HepG2 (cell line): ENCODE results near the gene PGP. TPM values are rescaled to one million over a fixed set of nuclear protein-coding genes. Genes with fewer than 3 reads are reported as not detected.

ENCODE experiments used
- AGO2 ChIP-seq: fragments of 200-400 bp; formaldehyde crosslinking; optimal IDR thresholded peaks from 2 replicates; pipeline ENCODE3; 2017; ENCODE audit warnings: mild to moderate bottlenecking, low read depth, low read length, moderate library complexity
- BCL6 ChIP-seq: IDR thresholded peaks from 2 replicates; pipeline ENCODE4 v1.6.1; 2016; ENCODE audit warnings: missing genetic modification reagents, missing compliant biosample characterization
- CREB3 ChIP-seq: sonication (generic); formaldehyde crosslinking; IDR thresholded peaks from 2 replicates; pipeline ENCODE4 v1.5.0; 2020; ENCODE audit warnings: missing genetic modification reagents
- DMAP1 ChIP-seq: IDR thresholded peaks from 2 replicates; pipeline ENCODE4 v1.6.1; 2016
- KMT2B ChIP-seq: IDR thresholded peaks from 2 replicates; pipeline ENCODE4 v1.6.1; 2016; ENCODE audit warnings: missing genetic modification reagents, missing compliant biosample characterization
- PHB2 ChIP-seq: fragments of 450-650 bp; IDR thresholded peaks from 2 replicates; pipeline ENCODE4 v1.6.1; 2018; ENCODE audit not compliant: partially characterized antibody
- RAD21 ChIP-seq: fragments of 450-650 bp; formaldehyde crosslinking; IDR thresholded peaks from 2 replicates; pipeline ENCODE4 v1.5.0; 2020; ENCODE audit warnings: mild to moderate bottlenecking
- RAD51 ChIP-seq: fragments of 450-650 bp; IDR thresholded peaks from 2 replicates; pipeline ENCODE4 v1.6.1; 2016; ENCODE audit warnings: borderline replicate concordance
- RNF219 ChIP-seq: sonication (generic); formaldehyde crosslinking; IDR thresholded peaks from 2 replicates; pipeline ENCODE4 v1.5.0; 2020; ENCODE audit warnings: mild to moderate bottlenecking, missing genetic modification reagents
- SMAD3 ChIP-seq: sonication (generic); formaldehyde crosslinking; IDR thresholded peaks from 2 replicates; pipeline ENCODE4 v1.4.0; 2020; ENCODE audit warnings: missing genetic modification reagents
- TFDP1 ChIP-seq: IDR thresholded peaks from 2 replicates; pipeline ENCODE4 v1.6.1; 2016; ENCODE audit warnings: missing compliant biosample characterization, missing genetic modification reagents, borderline replicate concordance
- YEATS2 ChIP-seq: sonication (generic); formaldehyde crosslinking; IDR thresholded peaks from 2 replicates; pipeline ENCODE4 v1.4.0; 2020; ENCODE audit warnings: missing genetic modification reagents, borderline replicate concordance
- ZNF224 ChIP-seq: sonication (generic); formaldehyde crosslinking; IDR thresholded peaks from 2 replicates; pipeline ENCODE4 v1.5.0; 2020; ENCODE audit warnings: mild to moderate bottlenecking, missing genetic modification reagents
- ZNF232 ChIP-seq: sonication (generic); formaldehyde crosslinking; IDR thresholded peaks from 2 replicates; pipeline ENCODE4 v1.4.0; 2020; ENCODE audit warnings: missing genetic modification reagents, borderline replicate concordance
- ZNF564 ChIP-seq: sonication (generic); formaldehyde crosslinking; IDR thresholded peaks from 2 replicates; pipeline ENCODE4 v1.8.1; 2023; ENCODE audit warnings: mild to moderate bottlenecking, missing genetic modification reagents
- ZNF597 ChIP-seq: sonication (generic); formaldehyde crosslinking; IDR thresholded peaks from 2 replicates; pipeline ENCODE4 v1.5.0; 2020; ENCODE audit warnings: missing genetic modification reagents
- ZNF784 ChIP-seq: sonication (generic); formaldehyde crosslinking; IDR thresholded peaks from 2 replicates; pipeline ENCODE4 v1.5.1; 2020; ENCODE audit warnings: missing genetic modification reagents, mild to moderate bottlenecking, borderline replicate concordance
- ZSCAN12 ChIP-seq: sonication (generic); formaldehyde crosslinking; IDR thresholded peaks from 2 replicates; pipeline ENCODE4 v1.9.0; 2021; ENCODE audit warnings: mild to moderate bottlenecking, missing genetic modification reagents
- ZSCAN20 ChIP-seq: sonication (generic); formaldehyde crosslinking; IDR thresholded peaks from 2 replicates; pipeline ENCODE4 v1.4.0; 2020; ENCODE audit warnings: missing genetic modification reagents, mild to moderate bottlenecking, borderline replicate concordance
- polyA plus RNA-seq, 8 experiments: library from polyadenylated mRNA; depleted of rRNA in 3 of 8; stranded (reverse) in 7 of 8; unstranded in 1 of 8; fragments of >200 nt; fragmentation: Illumina TruSeq in 4 of 8; extraction: Trizol in 4 of 8; gene quantifications; 2 replicates each; pipeline versions ENCODE4 v1.2.1 to v1.2.3, GENCODE V29; 2011 to 2016; ENCODE audit warnings: low read depth in 4 of 8, missing spikeins in 1 of 8, mixed read lengths in 1 of 8; ENCODE audit not compliant: insufficient read depth in 1 of 8
- total RNA-seq, 5 experiments: library from RNA; depleted of rRNA; stranded (reverse); fragments of >200 nt; fragmentation: Illumina TruSeq; extraction: Trizol; gene quantifications; 2 replicates each; pipeline ENCODE4 v1.2.3, GENCODE V29; 2016; ENCODE audit warnings: low read depth in 1 of 5
- TF ChIP-seq, protein P1 (sequence below), 2 experiments: sonication (generic) in 1 of 2; formaldehyde crosslinking in 1 of 2; IDR thresholded peaks; 2 replicates each; pipeline versions ENCODE4 v1.4.0 to v1.6.1; 2018 to 2020; ENCODE audit warnings: missing genetic modification reagents in 2 of 2, borderline replicate concordance in 1 of 2, low read depth in 1 of 2, mild to moderate bottlenecking in 1 of 2, missing biosample characterization in 1 of 2

Gene PGP
- total and polyA plus RNA-seq, 2 of the 13 experiments (the other 11 are each of a cell fraction or from before 2014, with no cell fraction given), result 7.3 to 18.3 TPM

DNA sequence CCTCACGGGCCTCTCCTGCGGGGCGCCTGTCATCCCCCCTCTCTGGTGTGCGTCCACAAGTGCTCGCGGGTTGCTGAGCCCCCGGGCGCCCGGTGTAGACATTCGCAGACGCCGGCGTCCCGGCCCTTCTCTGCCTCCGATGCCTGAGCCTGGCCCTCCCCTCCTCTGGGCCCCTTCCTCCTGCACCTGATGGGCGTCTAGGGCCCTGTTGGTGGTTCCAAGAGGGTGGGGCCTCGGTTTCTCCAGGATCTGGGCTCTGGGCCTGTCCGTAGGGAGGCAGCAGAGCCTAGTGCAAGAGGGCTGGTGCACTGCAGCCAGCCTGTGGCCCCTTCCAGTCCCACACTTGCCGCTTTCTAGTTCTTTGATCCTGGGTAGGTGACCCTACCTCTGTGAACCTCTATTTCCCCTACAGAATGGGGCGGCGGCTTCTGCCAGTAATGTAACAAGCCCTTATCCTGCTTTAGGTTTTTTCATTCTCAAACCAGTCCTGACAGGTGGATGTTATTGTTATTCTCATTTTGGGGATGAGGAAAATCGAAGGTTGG, 9.4 kb upstream of the PGP start (continued):
- TF ChIP-seq ZNF784 (CRISPR knock-in tag), result 0 out of 2 replicates have a peak, but pooled peaks have one; percentile 21
- 0 out of 2 replicates have a peak, but pooled peaks have one; percentile 5 for TF ChIP-seq DMAP1 (CRISPR knock-in tag)
- peak; percentile 19; the same call in 1 of the 2 replicates for TF ChIP-seq RAD21 (CRISPR knock-in tag)
- TF ChIP-seq ZNF224 (CRISPR knock-in tag), result 0 out of 2 replicates have a peak, but pooled peaks have one; percentile 8
- TF ChIP-seq CREB3 (CRISPR knock-in tag), result 0 out of 2 replicates have a peak, but pooled peaks have one; percentile 26
- no peak for TF ChIP-seq RNF219
- peak; percentile 33; the same call in 1 of the 2 replicates for TF ChIP-seq TFDP1 (CRISPR knock-in tag)
- TF ChIP-seq RAD51, result no peak
- TF ChIP-seq ZSCAN12 (CRISPR knock-in tag), result 0 out of 2 replicates have a peak, but pooled peaks have one; percentile 5
- TF ChIP-seq ZNF232 (CRISPR knock-in tag), result 0 out of 2 replicates have a peak, but pooled peaks have one; percentile 1
- 0 out of 2 replicates have a peak, but pooled peaks have one; percentile 81 for TF ChIP-seq ZSCAN20
- TF ChIP-seq ZNF597 (CRISPR knock-in tag), result no peak
- 0 out of 2 replicates have a peak, but pooled peaks have one; percentile 25 for TF ChIP-seq SMAD3
- TF ChIP-seq BCL6 (CRISPR knock-in tag), result 0 out of 2 replicates have a peak, but pooled peaks have one; percentile 10
- TF ChIP-seq YEATS2 (CRISPR knock-in tag), result 0 out of 2 replicates have a peak, but pooled peaks have one; percentile 7
- no peak for TF ChIP-seq PHB2
- TF ChIP-seq AGO2, result peak; percentile 70
- 0 out of 2 replicates have a peak, but pooled peaks have one; percentile 15 for TF ChIP-seq KMT2B (CRISPR knock-in tag)
- TF ChIP-seq, protein P1, sequence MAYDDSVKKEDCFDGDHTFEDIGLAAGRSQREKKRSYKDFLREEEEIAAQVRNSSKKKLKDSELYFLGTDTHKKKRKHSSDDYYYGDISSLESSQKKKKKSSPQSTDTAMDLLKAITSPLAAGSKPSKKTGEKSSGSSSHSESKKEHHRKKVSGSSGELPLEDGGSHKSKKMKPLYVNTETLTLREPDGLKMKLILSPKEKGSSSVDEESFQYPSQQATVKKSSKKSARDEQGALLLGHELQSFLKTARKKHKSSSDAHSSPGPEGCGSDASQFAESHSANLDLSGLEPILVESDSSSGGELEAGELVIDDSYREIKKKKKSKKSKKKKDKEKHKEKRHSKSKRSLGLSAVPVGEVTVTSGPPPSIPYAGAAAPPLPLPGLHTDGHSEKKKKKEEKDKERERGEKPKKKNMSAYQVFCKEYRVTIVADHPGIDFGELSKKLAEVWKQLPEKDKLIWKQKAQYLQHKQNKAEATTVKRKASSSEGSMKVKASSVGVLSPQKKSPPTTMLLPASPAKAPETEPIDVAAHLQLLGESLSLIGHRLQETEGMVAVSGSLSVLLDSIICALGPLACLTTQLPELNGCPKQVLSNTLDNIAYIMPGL (CRISPR knock-in tag; IDR thresholded peaks at IDR 0.05; ENCODE audit: borderline replicate concordance in 1 of 2, low read depth in 1 of 2), result 0 out of 4 replicates have a peak, but pooled peaks of 1 of the 2 experiments have one; percentile 33
- TF ChIP-seq ZNF564 (CRISPR knock-in tag), result 0 out of 2 replicates have a peak, but pooled peaks have one; percentile 15
